ENCODE results near the gene CYP4F3.

The CYP4F3 gene

DNA sequence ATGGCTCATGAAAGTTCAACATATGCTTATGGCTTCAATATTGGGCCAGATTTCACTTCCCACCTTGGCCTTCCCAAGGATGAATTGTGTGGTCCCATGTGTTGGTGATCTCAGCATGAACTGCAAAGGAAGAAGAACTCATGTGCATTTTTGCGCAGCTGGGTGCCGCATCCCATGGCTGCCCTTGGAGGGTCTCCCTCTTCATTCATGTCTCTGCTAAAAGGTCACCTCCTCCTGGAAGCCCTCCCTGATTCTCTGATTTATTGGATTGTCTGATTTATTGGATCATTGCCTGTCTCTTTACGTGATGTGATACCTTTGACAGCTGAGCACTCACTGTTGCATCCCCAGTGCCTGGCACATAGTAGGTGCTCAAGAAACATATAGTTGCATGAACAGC is 27.4 kb upstream of the CYP4F3 start:
- Histone ChIP-seq H3K79me2 (ENCODE audit: control insufficient read depth, insufficient read depth, low read length, poor library complexity) (no peaks in the 10 kb centered on the region), H3K18ac (ENCODE audit: low read length) (no peak overlapping the region), H3K27ac (ENCODE audit: low read depth, low read length) (no peak overlapping the region), H3K36me3 (ENCODE audit: control insufficient read depth in 1 of 2, insufficient read depth in 2 of 2, low read length in 2 of 2) (no peaks in the 10 kb centered on the region), H3K9me3 (ENCODE audit: insufficient read depth, low read depth, low read length) (peaks cover 60% of the 10 kb centered on the region), H3K9ac (ENCODE audit: low read length) (no peak overlapping the region), H3K4ac (ENCODE audit: low read depth, low read length) (no peak overlapping the region), H3K4me1 (ENCODE audit: control insufficient read depth in 1 of 2, insufficient read depth in 2 of 2, low read length in 2 of 2) (no peaks in the 10 kb centered on the region), H2BK5ac (ENCODE audit: low read depth, low read length, poor library complexity) (no peak overlapping the region), H3K14ac (ENCODE audit: low read length) (no peak overlapping the region), H2AFZ (ENCODE audit: insufficient read depth, low read length, poor library complexity) (no peak overlapping the region), H3K4me3 (ENCODE audit: low read depth, low read length) (no peak overlapping the region), H4K91ac (ENCODE audit: low read depth, low read length) (no peak overlapping the region), H4K12ac (ENCODE audit: low read depth, low read length) (no peak overlapping the region), H3K79me1 (ENCODE audit: low read length) (no peaks in the 10 kb centered on the region), H2AK5ac (ENCODE audit: low read length) (no peak overlapping the region), H4K8ac (ENCODE audit: low read depth, low read length) (no peak overlapping the region), H3K23ac (ENCODE audit: low read length) (peak overlapping the region; percentile 38), H2BK120ac (ENCODE audit: insufficient read depth, low read length, poor library complexity) (no peak overlapping the region), H2BK12ac (ENCODE audit: low read length) (no peak overlapping the region), H3K4me2 (ENCODE audit: low read length) (no peak overlapping the region), H3K27me3 (ENCODE audit: insufficient read depth, low read length) (no peaks in the 10 kb centered on the region)
- no peak for DNase-seq
- WGBS (ENCODE audit: extremely low coverage, insufficient coverage, insufficient read length) = no CpG with 5 or more reads among the region's 3 CpGs

GRCh38 chr19:15614507-15615379 is 26.0 kb upstream of the CYP4F3 start, which contains the start of gene CYP4F8:
Gene CYP4F8, plus strand, starts transcription at chr19:15615218. Its CDS starts 399 bp downstream, at chr19:15615617.
- WGBS (ENCODE audit: extremely low coverage, insufficient coverage, insufficient read length) = no CpG with 5 or more reads among the region's 8 CpGs
- no peak within 1 kb of the TSS for H3K4me3 ChIP-seq (ENCODE audit: low read depth, low read length)
- H2BK5ac ChIP-seq (ENCODE audit: low read depth, low read length, poor library complexity) = no peak within 1 kb of the TSS
- no peak within 1 kb of the TSS for H2AK5ac ChIP-seq (ENCODE audit: low read length)
- H3K4me1 ChIP-seq (ENCODE audit: control insufficient read depth in 1 of 2, insufficient read depth in 2 of 2, low read length in 2 of 2) = no peaks in the 10 kb centered on the region
- no peak within 1 kb of the TSS for H3K4ac ChIP-seq (ENCODE audit: low read depth, low read length)
- H3K27ac ChIP-seq (ENCODE audit: low read depth, low read length) = no peak within 1 kb of the TSS
- peaks cover 66% of the 10 kb centered on the region for H3K9me3 ChIP-seq (ENCODE audit: insufficient read depth, low read depth, low read length)
- no peaks in the 10 kb centered on the region for H3K79me2 ChIP-seq (ENCODE audit: control insufficient read depth, insufficient read depth, low read length, poor library complexity)
- no peaks in the 10 kb centered on the region for H3K36me3 ChIP-seq (ENCODE audit: control insufficient read depth in 1 of 2, insufficient read depth in 2 of 2, low read length in 2 of 2)
- H2BK12ac ChIP-seq (ENCODE audit: low read length) = no peak within 1 kb of the TSS
- H3K23ac ChIP-seq (ENCODE audit: low read length) = no peak within 1 kb of the TSS
- no peak within 1 kb of the TSS for H2AFZ ChIP-seq (ENCODE audit: insufficient read depth, low read length, poor library complexity)
- H4K8ac ChIP-seq (ENCODE audit: low read depth, low read length) = no peak within 1 kb of the TSS
- H2BK120ac ChIP-seq (ENCODE audit: insufficient read depth, low read length, poor library complexity) = no peak within 1 kb of the TSS
- H3K9ac ChIP-seq (ENCODE audit: low read length) = no peak within 1 kb of the TSS
- H4K91ac ChIP-seq (ENCODE audit: low read depth, low read length) = no peak within 1 kb of the TSS
- no peaks in the 10 kb centered on the region for H3K27me3 ChIP-seq (ENCODE audit: insufficient read depth, low read length)
- no peak within 1 kb of the TSS for H3K18ac ChIP-seq (ENCODE audit: low read length)
- H4K12ac ChIP-seq (ENCODE audit: low read depth, low read length) = no peak within 1 kb of the TSS
- H3K14ac ChIP-seq (ENCODE audit: low read length) = no peak within 1 kb of the TSS
- H3K79me1 ChIP-seq (ENCODE audit: low read length) = no peaks in the 10 kb centered on the region
- DNase-seq = peak in 1 of 2 donors; percentile 71
- no peak within 1 kb of the TSS for H3K4me2 ChIP-seq (ENCODE audit: low read length)

DNA sequence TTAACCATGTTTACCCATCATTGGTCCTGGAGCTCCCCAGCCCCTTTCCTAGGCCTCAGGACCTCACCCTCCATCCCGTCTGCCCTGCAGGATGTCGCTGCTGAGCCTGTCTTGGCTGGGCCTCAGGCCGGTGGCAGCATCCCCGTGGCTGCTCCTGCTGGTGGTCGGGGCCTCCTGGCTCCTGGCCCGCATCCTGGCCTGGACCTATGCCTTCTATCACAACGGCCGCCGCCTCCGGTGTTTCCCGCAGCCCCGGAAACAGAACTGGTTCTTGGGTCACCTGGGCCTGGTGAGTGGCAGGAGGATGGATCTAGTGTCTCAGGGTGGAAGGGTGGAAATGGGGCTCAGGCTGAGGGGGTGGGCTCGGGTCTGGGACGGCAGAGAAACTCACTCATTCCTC is 25.2 kb upstream of the CYP4F3 start:
- Histone ChIP-seq H3K4ac (ENCODE audit: low read depth, low read length) (no peak overlapping the region), H4K91ac (ENCODE audit: low read depth, low read length) (no peak overlapping the region), H3K14ac (ENCODE audit: low read length) (no peak overlapping the region), H3K27me3 (ENCODE audit: insufficient read depth, low read length) (no peaks in the 10 kb centered on the region), H3K23ac (ENCODE audit: low read length) (no peak overlapping the region), H2BK12ac (ENCODE audit: low read length) (no peak overlapping the region), H3K4me2 (ENCODE audit: low read length) (no peak overlapping the region), H3K9ac (ENCODE audit: low read length) (no peak overlapping the region), H2AK5ac (ENCODE audit: low read length) (no peak overlapping the region), H2BK5ac (ENCODE audit: low read depth, low read length, poor library complexity) (no peak overlapping the region), H3K4me1 (ENCODE audit: control insufficient read depth in 1 of 2, insufficient read depth in 2 of 2, low read length in 2 of 2) (no peaks in the 10 kb centered on the region), H3K79me2 (ENCODE audit: control insufficient read depth, insufficient read depth, low read length, poor library complexity) (no peaks in the 10 kb centered on the region), H3K27ac (ENCODE audit: low read depth, low read length) (no peak overlapping the region), H3K9me3 (ENCODE audit: insufficient read depth, low read depth, low read length) (peaks cover 66% of the 10 kb centered on the region), H2BK120ac (ENCODE audit: insufficient read depth, low read length, poor library complexity) (no peak overlapping the region), H2AFZ (ENCODE audit: insufficient read depth, low read length, poor library complexity) (no peak overlapping the region), H4K8ac (ENCODE audit: low read depth, low read length) (no peak overlapping the region), H3K36me3 (ENCODE audit: control insufficient read depth in 1 of 2, insufficient read depth in 2 of 2, low read length in 2 of 2) (no peaks in the 10 kb centered on the region), H3K4me3 (ENCODE audit: low read depth, low read length) (no peak overlapping the region), H4K12ac (ENCODE audit: low read depth, low read length) (no peak overlapping the region), H3K18ac (ENCODE audit: low read length) (no peak overlapping the region), H3K79me1 (ENCODE audit: low read length) (no peaks in the 10 kb centered on the region)
- DNase-seq = no peak
- no CpG with 5 or more reads among the region's 14 CpGs for WGBS (ENCODE audit: extremely low coverage, insufficient coverage, insufficient read length)

- Histone ChIP-seq H3K79me1 (ENCODE audit: low read length) (no peaks in the 10 kb centered on the region), H3K36me3 (ENCODE audit: control insufficient read depth in 1 of 2, insufficient read depth in 2 of 2, low read length in 2 of 2) (no peaks in the 10 kb centered on the region), H4K91ac (ENCODE audit: low read depth, low read length) (no peak overlapping the region), H2BK5ac (ENCODE audit: low read depth, low read length, poor library complexity) (no peak overlapping the region), H3K18ac (ENCODE audit: low read length) (no peak overlapping the region), H2AFZ (ENCODE audit: insufficient read depth, low read length, poor library complexity) (no peak overlapping the region), H4K8ac (ENCODE audit: low read depth, low read length) (no peak overlapping the region), H3K4ac (ENCODE audit: low read depth, low read length) (no peak overlapping the region), H3K27me3 (ENCODE audit: insufficient read depth, low read length) (no peaks in the 10 kb centered on the region), H3K23ac (ENCODE audit: low read length) (no peak overlapping the region), H3K9ac (ENCODE audit: low read length) (no peak overlapping the region), H2AK5ac (ENCODE audit: low read length) (no peak overlapping the region), H3K79me2 (ENCODE audit: control insufficient read depth, insufficient read depth, low read length, poor library complexity) (no peaks in the 10 kb centered on the region), H3K27ac (ENCODE audit: low read depth, low read length) (no peak overlapping the region), H3K4me3 (ENCODE audit: low read depth, low read length) (no peak overlapping the region), H3K14ac (ENCODE audit: low read length) (no peak overlapping the region), H4K12ac (ENCODE audit: low read depth, low read length) (no peak overlapping the region), H2BK12ac (ENCODE audit: low read length) (no peak overlapping the region), H3K4me1 (ENCODE audit: control insufficient read depth in 1 of 2, insufficient read depth in 2 of 2, low read length in 2 of 2) (no peaks in the 10 kb centered on the region), H3K4me2 (ENCODE audit: low read length) (no peak overlapping the region), H3K9me3 (ENCODE audit: insufficient read depth, low read depth, low read length) (peaks cover 63% of the 10 kb centered on the region), H2BK120ac (ENCODE audit: insufficient read depth, low read length, poor library complexity) (no peak overlapping the region)
- no peak for DNase-seq
- no CpG with 5 or more reads among the region's 4 CpGs for WGBS (ENCODE audit: extremely low coverage, insufficient coverage, insufficient read length)
Measured at GRCh38 chr19:15616183-15616582, 24.5 kb upstream of the CYP4F3 start.
